Transverse colon (tissue), 4 donors: ENCODE data around the gene POLR3G. TPM values are rescaled to one million over a fixed set of nuclear protein-coding genes. Genes with fewer than 3 reads are reported as not detected.

Experiments
- DNase-seq: peaks from one replicate; pipeline ENCODE4 v3.0.0-alpha.2; 2019
- H3K27ac ChIP-seq, 4 donors: fragments of 200-600 bp; sonication (generic); 2 replicates each; pipeline ENCODE4 v1.5.1; 2016 to 2018; ENCODE audit warnings: inconsistent platforms in 4 of 4
- H3K27me3 ChIP-seq: fragments of 200-600 bp; sonication (generic); 2 replicates; pipeline ENCODE4 v1.5.1; 2017; ENCODE audit warnings: inconsistent platforms
- H3K36me3 ChIP-seq, 4 donors: fragments of 200-600 bp; sonication (generic); 2 replicates each; pipeline ENCODE4 v1.5.1; 2017 to 2019; ENCODE audit warnings: inconsistent platforms in 4 of 4
- H3K4me1 ChIP-seq, 4 donors: fragments of 200-600 bp; sonication (generic); 2 replicates each; pipeline ENCODE4 v1.5.1; 2017 to 2020; ENCODE audit warnings: inconsistent platforms in 4 of 4
- H3K4me3 ChIP-seq, 4 donors: fragments of 200-600 bp; sonication (generic); 1 replicate in 1 of 4; 2 replicates in 3 of 4; pipeline versions ENCODE4 v1.5.1 to v1.6.1; 2017 to 2019; ENCODE audit warnings: inconsistent platforms in 4 of 4
- H3K9me3 ChIP-seq, 2 donors: fragments of 200-600 bp; sonication (generic); 2 replicates each; pipeline ENCODE4 v1.5.1; 2017 to 2019; ENCODE audit warnings: inconsistent platforms in 2 of 2
- EP300 ChIP-seq: sonication (generic); formaldehyde crosslinking; IDR thresholded peaks from one replicate; pipeline ENCODE4 v1.6.1; 2017; ENCODE audit warnings: antibody characterized with exemption, low read depth
- POLR2A ChIP-seq: fragments of 450-650 bp; IDR thresholded peaks from one replicate; pipeline ENCODE4 v1.6.1; 2016; ENCODE audit warnings: antibody characterized with exemption, mild to moderate bottlenecking, moderate library complexity
- POLR2AphosphoS5 ChIP-seq, 3 donors: sonication (generic); formaldehyde crosslinking; IDR thresholded peaks; one replicate each; pipeline ENCODE4 v1.6.1; 2016; ENCODE audit warnings: antibody characterized with exemption in 3 of 3
- WGBS, 2 donors: methylation state at CpG; one replicate each; pipeline ENCODE4 v1.1.5; 2018; ENCODE audit warnings: low coverage in 1 of 2; 5-methylcytosine and 5-hydroxymethylcytosine counted together
- in situ Hi-C, 4 donors: fragments of 200-750 bp; cut with MboI; loops; one replicate each; pipeline versions ENCODE4 v1.15.0 to v1.15.1; 2017; ENCODE audit warnings: low sequenced_read_pairs in 3 of 4, low pct_ligation_motif_present in 1 of 4, low pct_unique_long_range_greater_than_20kb in 1 of 4
- intact Hi-C: fragments of 100-400 bp; cut with DNase I; formaldehyde crosslinking; loops from one replicate; pipeline ENCODE4 v1.15.1; 2023; ENCODE audit warnings: low total_unique reads
- total RNA-seq, 4 donors: library from RNA; depleted of rRNA; stranded (reverse); fragments of >200 nt; gene quantifications; one replicate each; pipeline ENCODE4 v1.1.0, GENCODE V29; 2016
- TF ChIP-seq, protein P1 (sequence below), 5 experiments: fragments of 200-600 bp in 3 of 5; fragments of 450-650 bp in 2 of 5; sonication (generic) in 3 of 5; IDR thresholded peaks; 1 replicate in 2 of 5; 2 replicates in 3 of 5; pipeline ENCODE4 v1.5.1; 2016 to 2017; ENCODE audit warnings: antibody characterized with exemption in 5 of 5, inconsistent platforms in 3 of 5, mild to moderate bottlenecking in 2 of 5, moderate library complexity in 1 of 5

POLR3G gene
- total RNA-seq, 4 donors from 2014 or later: 1.1 to 6.7 (median 2.5) TPM; not detected in 1

DNA sequence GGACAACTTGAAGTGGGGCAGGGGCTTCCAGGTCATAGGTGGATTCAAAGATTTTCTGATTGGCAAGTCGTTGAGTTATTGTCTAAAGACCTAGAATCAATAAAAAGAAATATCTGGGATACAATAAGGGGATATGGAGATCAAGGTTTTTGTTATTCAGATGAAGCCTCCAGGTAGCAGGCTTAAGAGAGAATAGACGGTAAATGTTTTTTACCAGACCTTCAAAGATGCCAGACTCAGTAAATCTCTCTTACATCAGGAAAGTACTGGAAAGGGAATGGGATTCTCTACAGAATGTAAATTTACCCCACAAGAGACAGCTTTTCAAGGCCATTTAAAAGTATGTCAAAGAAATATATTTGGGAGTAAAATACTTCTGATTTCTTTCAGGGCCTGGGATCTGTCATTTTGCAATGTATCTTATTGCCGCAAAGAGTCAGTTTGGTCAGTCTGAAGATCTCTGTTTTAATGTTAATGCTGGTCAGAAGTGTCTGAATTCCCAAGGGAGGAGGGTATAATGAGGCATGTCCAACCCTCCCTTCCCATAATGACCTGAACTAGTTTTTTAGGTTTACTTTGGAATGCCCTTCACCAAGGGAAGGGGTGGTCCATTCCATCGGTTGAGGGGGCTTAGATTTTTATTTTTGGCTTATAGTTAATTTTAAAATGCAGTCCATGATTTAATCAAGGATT lies 68.3 kb downstream of the POLR3G start:
- 54 to 69% methylated on average over 4 of the region's 4 CpGs for WGBS, 2 donors
- Histone ChIP-seq H3K27me3 (no peaks in the 10 kb centered on the region), H3K9me3 (no peaks in the 10 kb centered on the region), H3K4me1 (peaks cover 0 to 7% (median 0%) of the 10 kb centered on the region in 4 donors), H3K4me3 (no peak overlapping the region), H3K36me3 (no peaks in the 10 kb centered on the region), H3K27ac (no peak overlapping the region)
- in situ Hi-C loops: loop anchor here in 1 of 4 donors (25.0 kb wide), 1 partner anchor 106 kb away; no protein-coding TSS in a partner anchor
- TF ChIP-seq POLR2AphosphoS5 (IDR thresholded peaks at IDR 0.05) (no peak), EP300 (no peak), POLR2A (no peak)
- TF ChIP-seq, protein P1, sequence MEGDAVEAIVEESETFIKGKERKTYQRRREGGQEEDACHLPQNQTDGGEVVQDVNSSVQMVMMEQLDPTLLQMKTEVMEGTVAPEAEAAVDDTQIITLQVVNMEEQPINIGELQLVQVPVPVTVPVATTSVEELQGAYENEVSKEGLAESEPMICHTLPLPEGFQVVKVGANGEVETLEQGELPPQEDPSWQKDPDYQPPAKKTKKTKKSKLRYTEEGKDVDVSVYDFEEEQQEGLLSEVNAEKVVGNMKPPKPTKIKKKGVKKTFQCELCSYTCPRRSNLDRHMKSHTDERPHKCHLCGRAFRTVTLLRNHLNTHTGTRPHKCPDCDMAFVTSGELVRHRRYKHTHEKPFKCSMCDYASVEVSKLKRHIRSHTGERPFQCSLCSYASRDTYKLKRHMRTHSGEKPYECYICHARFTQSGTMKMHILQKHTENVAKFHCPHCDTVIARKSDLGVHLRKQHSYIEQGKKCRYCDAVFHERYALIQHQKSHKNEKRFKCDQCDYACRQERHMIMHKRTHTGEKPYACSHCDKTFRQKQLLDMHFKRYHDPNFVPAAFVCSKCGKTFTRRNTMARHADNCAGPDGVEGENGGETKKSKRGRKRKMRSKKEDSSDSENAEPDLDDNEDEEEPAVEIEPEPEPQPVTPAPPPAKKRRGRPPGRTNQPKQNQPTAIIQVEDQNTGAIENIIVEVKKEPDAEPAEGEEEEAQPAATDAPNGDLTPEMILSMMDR (IDR thresholded peaks at IDR 0.05): no peak
- intact Hi-C loops: no loop called here
- no peak for DNase-seq

DNA sequence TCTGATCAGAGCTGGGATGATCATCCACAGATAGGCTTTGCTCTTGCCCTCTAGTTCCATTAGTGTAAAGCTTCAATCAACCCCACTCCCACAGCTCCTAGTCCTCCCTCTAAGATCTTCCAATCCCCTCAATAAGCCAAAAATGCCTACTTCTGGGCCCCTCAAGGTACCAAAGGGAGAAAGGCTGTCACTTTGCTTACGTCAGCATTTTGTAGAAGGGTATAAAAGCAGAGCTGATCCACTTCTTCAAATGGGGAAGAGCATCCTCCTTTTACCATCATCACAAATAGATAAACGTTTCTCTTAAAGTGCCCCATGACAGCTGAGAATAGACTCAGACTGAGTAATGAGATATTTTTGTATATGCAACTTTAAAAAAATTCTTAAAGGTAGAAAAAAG lies 70.8 kb downstream of the POLR3G start:
- H3K36me3 ChIP-seq: no peaks in the 10 kb centered on the region
- TF ChIP-seq, protein P1 (IDR thresholded peaks at IDR 0.05): no peak
- in situ Hi-C loops (loop anchor here in 1 of 4 donors (25.0 kb wide), 1 partner anchor 108 kb away; no protein-coding TSS in a partner anchor), intact Hi-C loops (no loop called here)
- no peaks in the 10 kb centered on the region for H3K9me3 ChIP-seq
- H3K4me3 ChIP-seq: no peak overlapping the region
- no peak for DNase-seq
- H3K4me1 ChIP-seq: peaks cover 0 to 7% (median 0%) of the 10 kb centered on the region in 4 donors
- peaks cover 4% of the 10 kb centered on the region for H3K27me3 ChIP-seq
- 83 to 87% methylated on average over 2 of the region's 2 CpGs for WGBS, 2 donors
- H3K27ac ChIP-seq: no peak overlapping the region

DNA sequence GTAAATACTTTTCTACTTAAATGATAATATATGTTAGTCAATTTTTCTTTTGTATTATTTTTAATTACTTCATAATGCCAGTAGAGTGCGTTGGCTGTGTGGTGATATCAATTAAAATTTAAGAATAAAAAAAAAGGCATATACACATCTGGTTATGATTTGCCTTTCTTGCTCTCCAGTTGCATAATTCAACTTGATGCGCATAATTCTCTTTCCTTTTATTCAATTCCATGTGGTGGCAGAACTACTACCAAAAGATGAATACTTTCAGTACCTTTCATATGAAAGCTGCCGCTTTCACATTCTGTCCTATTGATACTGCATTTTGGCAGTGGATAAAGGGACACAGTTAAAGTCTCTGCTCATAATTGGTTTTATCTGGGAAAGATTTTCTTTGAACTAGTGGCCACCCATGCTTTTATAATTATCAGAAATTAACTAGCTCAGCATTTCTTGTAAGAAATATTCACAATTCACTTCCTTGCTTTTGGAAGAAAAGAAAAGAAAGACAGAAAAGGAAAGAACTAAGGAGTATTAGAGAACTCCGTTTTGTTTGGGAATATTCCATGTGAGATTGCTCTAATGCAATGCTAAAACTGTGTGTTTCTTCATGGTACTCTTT lies 71.7 kb downstream of the POLR3G start:
- intact Hi-C loops: no loop called here
- peaks cover 0 to 7% (median 0%) of the 10 kb centered on the region in 4 donors for H3K4me1 ChIP-seq
- no peak for DNase-seq
- H3K27ac ChIP-seq: no peak overlapping the region
- TF ChIP-seq POLR2AphosphoS5 (IDR thresholded peaks at IDR 0.05): no peak
- TF ChIP-seq, protein P1 (IDR thresholded peaks at IDR 0.05): no peak
- no peaks in the 10 kb centered on the region for H3K9me3 ChIP-seq
- in situ Hi-C loops: loop anchor here in 1 of 4 donors (25.0 kb wide), 1 partner anchor 109 kb away; no protein-coding TSS in a partner anchor
- no peak overlapping the region for H3K4me3 ChIP-seq
- H3K36me3 ChIP-seq: no peaks in the 10 kb centered on the region
- WGBS, 2 donors: 86 to 90% methylated on average over 4 of the region's 4 CpGs
- peaks cover 4% of the 10 kb centered on the region for H3K27me3 ChIP-seq

DNA sequence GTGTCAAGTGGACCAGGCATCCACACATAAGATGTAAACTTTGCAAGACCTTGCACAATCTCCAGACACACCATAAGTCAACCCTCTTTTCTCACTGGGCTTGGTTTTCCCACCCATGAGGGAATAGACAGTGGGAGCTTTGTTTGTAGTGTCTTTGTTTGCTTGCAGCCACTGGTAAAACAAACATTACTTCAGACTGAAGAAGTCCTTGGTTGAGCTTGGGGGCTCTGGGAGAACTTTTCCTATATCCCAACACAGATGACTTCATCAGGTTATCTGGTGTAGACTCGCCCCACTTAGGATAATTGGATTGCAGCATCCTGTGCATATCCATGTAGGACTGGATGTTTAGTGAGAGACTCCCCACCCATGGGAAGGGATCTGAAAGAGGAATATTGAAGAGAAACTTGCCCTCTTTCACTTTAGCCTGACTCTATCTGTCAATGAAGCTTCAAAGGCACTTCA lies 72.4 kb downstream of the POLR3G start:
- 86% methylated on average over 1 of the region's 1 CpG; no CpG with 5 or more reads in 1 of the 2 donors for WGBS, 2 donors
- in situ Hi-C loops: loop anchor here in 1 of 4 donors (25.0 kb wide), 1 partner anchor 110 kb away; no protein-coding TSS in a partner anchor

More for the DNA sequence above, 72.4 kb downstream of the POLR3G start:
- Histone ChIP-seq H3K36me3 (no peaks in the 10 kb centered on the region), H3K9me3 (no peaks in the 10 kb centered on the region), H3K4me3 (no peak overlapping the region), H3K4me1 (peaks cover 0 to 7% (median 0%) of the 10 kb centered on the region in 4 donors), H3K27ac (no peak overlapping the region), H3K27me3 (peaks cover 6% of the 10 kb centered on the region)
- intact Hi-C loops: no loop called here
- TF ChIP-seq EP300 (no peak), POLR2A (no peak), POLR2AphosphoS5 (IDR thresholded peaks at IDR 0.05) (no peak)
- TF ChIP-seq, protein P1 (IDR thresholded peaks at IDR 0.05): no peak
- DNase-seq: no peak
